ENCODE measurements around the gene LAGE3. TPM values are rescaled to one million over a fixed set of nuclear protein-coding genes. Genes with fewer than 3 reads are reported as not detected.

The LAGE3 gene
- total and polyA plus RNA-seq, 2 of the 13 experiments (the other 11 are each of a cell fraction or from before 2014, with no cell fraction given): 7.6 to 12.7 TPM

- TF ChIP-seq, protein P1, sequence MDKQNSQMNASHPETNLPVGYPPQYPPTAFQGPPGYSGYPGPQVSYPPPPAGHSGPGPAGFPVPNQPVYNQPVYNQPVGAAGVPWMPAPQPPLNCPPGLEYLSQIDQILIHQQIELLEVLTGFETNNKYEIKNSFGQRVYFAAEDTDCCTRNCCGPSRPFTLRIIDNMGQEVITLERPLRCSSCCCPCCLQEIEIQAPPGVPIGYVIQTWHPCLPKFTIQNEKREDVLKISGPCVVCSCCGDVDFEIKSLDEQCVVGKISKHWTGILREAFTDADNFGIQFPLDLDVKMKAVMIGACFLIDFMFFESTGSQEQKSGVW (CRISPR knock-in tag; IDR thresholded peaks at IDR 0.05; ENCODE audit: borderline replicate concordance): no peak
- TF ChIP-seq, protein P2, sequence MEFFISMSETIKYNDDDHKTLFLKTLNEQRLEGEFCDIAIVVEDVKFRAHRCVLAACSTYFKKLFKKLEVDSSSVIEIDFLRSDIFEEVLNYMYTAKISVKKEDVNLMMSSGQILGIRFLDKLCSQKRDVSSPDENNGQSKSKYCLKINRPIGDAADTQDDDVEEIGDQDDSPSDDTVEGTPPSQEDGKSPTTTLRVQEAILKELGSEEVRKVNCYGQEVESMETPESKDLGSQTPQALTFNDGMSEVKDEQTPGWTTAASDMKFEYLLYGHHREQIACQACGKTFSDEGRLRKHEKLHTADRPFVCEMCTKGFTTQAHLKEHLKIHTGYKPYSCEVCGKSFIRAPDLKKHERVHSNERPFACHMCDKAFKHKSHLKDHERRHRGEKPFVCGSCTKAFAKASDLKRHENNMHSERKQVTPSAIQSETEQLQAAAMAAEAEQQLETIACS (CRISPR knock-in tag; IDR thresholded peaks at IDR 0.05): peak; percentile 69; the same call in 1 of the 2 replicates
- TF ChIP-seq AGO2 (optimal IDR thresholded peaks at IDR 0.05; ENCODE audit: low read depth, low read length): peak; percentile 31
Measured at GRCh38 chrX:154486396-154487207, 7.5 kb upstream of the LAGE3 start, which contains the start of gene UBL4A (continued).

DNA sequence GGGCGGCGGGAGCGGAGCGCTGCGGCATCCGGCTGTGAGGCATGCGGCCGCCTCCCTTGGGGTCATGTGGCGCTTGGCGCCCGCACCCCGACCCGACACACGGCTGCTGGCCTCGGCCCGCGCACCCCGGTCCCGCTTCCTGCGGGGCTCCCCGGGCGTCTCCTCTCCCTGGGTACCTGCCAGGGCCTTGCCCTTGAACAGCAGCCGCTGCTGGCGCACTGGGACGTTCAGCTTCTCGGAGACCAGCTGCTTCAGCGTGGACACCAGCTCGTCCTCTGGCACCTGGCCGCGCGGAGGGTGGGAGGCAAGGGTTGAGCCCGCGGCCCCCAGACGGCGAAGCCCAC, 6.9 kb upstream of the LAGE3 start:
- peak overlapping the region; percentile 49 to 67 (median 67); a peak in 5 of 6 replicates for H3K4me3 ChIP-seq (replicated peaks in 1 of 3; ENCODE audit: insufficient read depth in 1 of 3, low read depth in 2 of 3, low read length in 3 of 3)
- in situ Hi-C loops (cut with HindIII; ENCODE audit: extremely low pct_ligation_motif_present, low pct_unique_long_range_greater_than_20kb): no loop called here
- peak overlapping the region; percentile 62 for H3K4me2 ChIP-seq (ENCODE audit: low read depth, low read length)
- intact Hi-C loops (cut with micrococcal nuclease; ENCODE audit: unreplicated experiment): no loop called here
- no CpG with 5 or more reads among the region's 35 CpGs for WGBS (ENCODE audit: low lambda C conversion rate)
- DNase-seq (ENCODE audit: low spot score): no peak
- FAIRE-seq: no peak
- ChIA-PET CTCF (ENCODE audit: low intra/inter-chr PET ratio, low total read pairs) (interaction anchor here (1.4 kb wide), 1 partner anchor 49 kb away, joined by 3 read pairs; no protein-coding TSS in a partner anchor), POLR2A (interaction anchor here (0.9 to 3.2 kb wide), 2 partner anchors 43 to 56 kb away, joined by 3 to 13 read pairs; no protein-coding TSS in a partner anchor)
- H3K9ac ChIP-seq (ENCODE audit: insufficient read depth, low read depth, low read length): peak overlapping the region; percentile 73
- no peak overlapping the region for H2AFZ ChIP-seq (ENCODE audit: low read length)
- 0 out of 3 replicates have a peak, but pooled peaks have one; percentile 3 for ATAC-seq
- H3K4me1 ChIP-seq (ENCODE audit: insufficient read depth, low read length): peaks cover 27% of the 10 kb centered on the region
- H3K27ac ChIP-seq (ENCODE audit: extremely low read length, insufficient read depth, low read length): peak overlapping the region; percentile 54
- no peaks in the 10 kb centered on the region; a peak in 1 of 5 replicates for H3K36me3 ChIP-seq (replicated peaks in 1 of 2; ENCODE audit: control insufficient read depth in 1 of 2, insufficient read depth in 2 of 2, low read length in 2 of 2)
- H3K27me3 ChIP-seq (ENCODE audit: control insufficient read depth in 1 of 2, insufficient read depth in 2 of 2, low read length in 2 of 2): no peaks in the 10 kb centered on the region
- BruUV-seq (replicated peaks): no TSS peak
- no peaks in the 10 kb centered on the region for H3K79me2 ChIP-seq (ENCODE audit: insufficient read depth, low read length)
- no peaks in the 10 kb centered on the region for H4K20me1 ChIP-seq (ENCODE audit: insufficient read depth, low read length)
- H3K9me3 ChIP-seq (ENCODE audit: low read length): no peaks in the 10 kb centered on the region
- TF ChIP-seq, protein P3, sequence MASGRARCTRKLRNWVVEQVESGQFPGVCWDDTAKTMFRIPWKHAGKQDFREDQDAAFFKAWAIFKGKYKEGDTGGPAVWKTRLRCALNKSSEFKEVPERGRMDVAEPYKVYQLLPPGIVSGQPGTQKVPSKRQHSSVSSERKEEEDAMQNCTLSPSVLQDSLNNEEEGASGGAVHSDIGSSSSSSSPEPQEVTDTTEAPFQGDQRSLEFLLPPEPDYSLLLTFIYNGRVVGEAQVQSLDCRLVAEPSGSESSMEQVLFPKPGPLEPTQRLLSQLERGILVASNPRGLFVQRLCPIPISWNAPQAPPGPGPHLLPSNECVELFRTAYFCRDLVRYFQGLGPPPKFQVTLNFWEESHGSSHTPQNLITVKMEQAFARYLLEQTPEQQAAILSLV (CRISPR knock-in tag; IDR thresholded peaks at IDR 0.05; ENCODE audit: borderline replicate concordance): no peak
- TF ChIP-seq MXD1 (CRISPR knock-in tag; IDR thresholded peaks at IDR 0.05) (peak; percentile 36; the same call in 1 of the 2 replicates), ZFP41 (CRISPR knock-in tag; IDR thresholded peaks at IDR 0.05; ENCODE audit: borderline replicate concordance) (no peak), NFKB2 (CRISPR knock-in tag; IDR thresholded peaks at IDR 0.05; ENCODE audit: borderline replicate concordance) (0 out of 2 replicates have a peak, but pooled peaks have one; percentile 26), SRY (CRISPR knock-in tag; IDR thresholded peaks at IDR 0.05) (0 out of 2 replicates have a peak, but pooled peaks have one; percentile 37), PLRG1 (conservative IDR thresholded peaks at IDR 0.05) (no peak), SP5 (CRISPR knock-in tag; IDR thresholded peaks at IDR 0.05; ENCODE audit: borderline replicate concordance, low read depth) (no peak), MAFF (IDR thresholded peaks at IDR 0.05; ENCODE audit: low read depth, low read length) (no peak), ZFP91 (CRISPR knock-in tag; IDR thresholded peaks at IDR 0.05; ENCODE audit: borderline replicate concordance) (no peak)
- TF ChIP-seq, protein P4, sequence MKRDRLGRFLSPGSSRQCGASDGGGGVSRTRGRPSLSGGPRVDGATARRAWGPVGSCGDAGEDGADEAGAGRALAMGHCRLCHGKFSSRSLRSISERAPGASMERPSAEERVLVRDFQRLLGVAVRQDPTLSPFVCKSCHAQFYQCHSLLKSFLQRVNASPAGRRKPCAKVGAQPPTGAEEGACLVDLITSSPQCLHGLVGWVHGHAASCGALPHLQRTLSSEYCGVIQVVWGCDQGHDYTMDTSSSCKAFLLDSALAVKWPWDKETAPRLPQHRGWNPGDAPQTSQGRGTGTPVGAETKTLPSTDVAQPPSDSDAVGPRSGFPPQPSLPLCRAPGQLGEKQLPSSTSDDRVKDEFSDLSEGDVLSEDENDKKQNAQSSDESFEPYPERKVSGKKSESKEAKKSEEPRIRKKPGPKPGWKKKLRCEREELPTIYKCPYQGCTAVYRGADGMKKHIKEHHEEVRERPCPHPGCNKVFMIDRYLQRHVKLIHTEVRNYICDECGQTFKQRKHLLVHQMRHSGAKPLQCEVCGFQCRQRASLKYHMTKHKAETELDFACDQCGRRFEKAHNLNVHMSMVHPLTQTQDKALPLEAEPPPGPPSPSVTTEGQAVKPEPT (CRISPR knock-in tag; IDR thresholded peaks at IDR 0.05; ENCODE audit: low read depth): no peak
